HG03045 (cell line): ENCODE data around the gene NEUROD6.
A peak's percentile ranks its signal among the peaks of the same experiment; 100 is the strongest.

Experiments
- ATAC-seq: cut with Tn5 transposase; IDR thresholded peaks from one replicate; pipeline ENCODE4 v1.9.1; 2021; ENCODE audit warnings: mild to moderate bottlenecking, moderate library complexity; ENCODE audit not compliant: unreplicated experiment

The NEUROD6 gene

DNA sequence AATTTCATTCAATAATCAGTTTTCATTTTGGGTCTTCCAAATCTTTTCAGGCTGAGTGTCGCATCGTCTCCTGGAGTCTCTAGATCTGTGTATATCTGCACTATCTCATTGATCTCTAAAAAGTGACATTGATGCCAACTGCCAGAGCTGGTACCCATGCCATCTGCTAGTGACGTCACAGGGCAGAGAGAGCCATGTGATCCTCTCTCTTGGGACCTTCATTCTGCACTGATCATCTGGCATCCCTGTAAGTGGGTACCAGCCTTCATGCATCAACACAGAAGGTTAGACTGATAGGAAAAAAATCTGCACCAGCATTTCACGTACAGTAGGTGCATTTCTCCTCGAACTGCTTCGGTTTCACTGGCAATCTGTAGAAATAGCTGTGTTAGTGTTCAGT lies at the start of gene NEUROD6:
Gene NEUROD6 (minus strand): TSS at position 124 of the 400 bp plus-strand sequence. CDS start 1,458 bp downstream, outside the sequence.
- ATAC-seq = no peak

DNA sequence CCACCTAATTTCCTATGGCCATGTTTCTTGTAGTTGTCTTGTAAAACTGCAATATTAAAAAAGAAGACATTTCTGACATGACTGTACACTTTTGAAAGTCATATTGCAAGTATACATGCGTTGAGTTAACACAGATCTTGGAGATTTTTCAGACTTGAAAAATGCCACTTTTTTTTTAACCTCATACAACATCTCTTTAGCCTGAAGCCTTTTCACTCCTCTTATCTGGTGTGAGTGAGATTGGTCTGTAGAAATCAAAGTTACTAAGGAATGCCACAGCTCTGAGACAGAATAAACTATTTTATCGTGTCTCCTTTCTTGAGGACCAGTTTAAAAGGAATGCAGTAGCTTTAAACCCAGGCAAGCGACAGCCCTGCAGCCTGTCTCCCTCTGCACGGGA lies 43.9 kb upstream of the NEUROD6 start:
- no peak for ATAC-seq

DNA sequence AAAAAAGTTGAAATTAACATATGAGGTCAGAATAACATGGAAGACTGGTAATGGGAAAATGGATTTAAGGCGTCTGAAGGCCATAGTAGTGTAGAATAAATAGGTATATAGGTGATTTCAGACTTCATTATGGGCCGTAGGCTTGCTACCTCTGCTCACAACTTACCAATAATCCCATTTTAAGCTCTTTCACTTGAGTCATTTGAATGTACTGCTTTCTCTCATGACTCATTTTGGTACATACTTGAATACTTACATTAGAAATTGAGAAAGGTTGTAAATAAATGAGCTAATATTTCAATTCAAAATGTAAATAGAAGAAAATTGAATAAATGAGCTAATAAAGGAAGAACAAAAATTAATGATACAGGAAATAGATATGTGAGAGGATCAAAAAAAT lies 42.2 kb upstream of the NEUROD6 start:
- ATAC-seq = no peak

DNA sequence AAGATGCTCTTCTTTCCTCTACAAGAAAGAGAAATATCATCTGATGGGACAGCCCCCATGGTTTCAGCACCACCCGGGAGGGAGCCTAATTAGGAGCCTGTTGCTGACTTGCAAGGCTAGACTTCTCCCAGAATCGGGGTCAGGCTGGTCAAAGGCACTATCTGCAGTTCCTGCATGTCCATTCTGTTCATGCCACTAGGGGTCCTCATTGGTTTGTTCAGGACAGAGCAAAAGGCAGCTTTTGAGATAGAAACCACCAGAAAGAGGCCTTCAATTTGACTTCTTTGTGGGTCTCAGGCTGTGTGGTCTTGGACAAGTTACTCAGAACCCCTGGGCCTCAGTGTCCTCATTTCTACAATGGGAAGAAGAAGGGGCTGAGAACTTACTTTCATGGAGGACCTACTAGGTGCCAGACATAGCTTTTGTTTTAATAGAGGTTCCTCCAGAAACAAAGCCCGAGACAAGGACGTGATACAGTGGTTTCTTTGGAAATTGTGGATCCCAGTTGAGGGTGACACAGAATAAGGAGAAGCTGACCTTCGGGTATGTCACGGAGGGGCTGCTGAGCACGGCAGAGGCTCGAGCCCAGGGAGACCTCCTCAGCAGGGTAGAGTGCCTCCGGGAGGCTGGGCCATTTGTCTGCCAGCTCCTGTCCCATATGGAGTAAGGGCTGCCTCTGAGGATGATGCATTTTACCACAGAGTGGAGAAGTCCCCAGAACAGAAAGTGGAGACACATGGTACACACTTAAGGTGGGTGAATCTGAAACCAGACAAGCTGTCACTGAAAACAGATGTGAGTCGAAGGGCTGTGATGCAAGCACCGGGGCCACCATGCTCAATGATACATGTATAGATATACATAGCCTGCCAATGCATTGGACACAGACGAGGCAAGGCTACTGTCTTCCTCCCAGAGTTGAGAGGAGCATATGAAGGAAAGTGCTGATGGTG lies 33.1 kb upstream of the NEUROD6 start:
- peak; percentile 78 for ATAC-seq

DNA sequence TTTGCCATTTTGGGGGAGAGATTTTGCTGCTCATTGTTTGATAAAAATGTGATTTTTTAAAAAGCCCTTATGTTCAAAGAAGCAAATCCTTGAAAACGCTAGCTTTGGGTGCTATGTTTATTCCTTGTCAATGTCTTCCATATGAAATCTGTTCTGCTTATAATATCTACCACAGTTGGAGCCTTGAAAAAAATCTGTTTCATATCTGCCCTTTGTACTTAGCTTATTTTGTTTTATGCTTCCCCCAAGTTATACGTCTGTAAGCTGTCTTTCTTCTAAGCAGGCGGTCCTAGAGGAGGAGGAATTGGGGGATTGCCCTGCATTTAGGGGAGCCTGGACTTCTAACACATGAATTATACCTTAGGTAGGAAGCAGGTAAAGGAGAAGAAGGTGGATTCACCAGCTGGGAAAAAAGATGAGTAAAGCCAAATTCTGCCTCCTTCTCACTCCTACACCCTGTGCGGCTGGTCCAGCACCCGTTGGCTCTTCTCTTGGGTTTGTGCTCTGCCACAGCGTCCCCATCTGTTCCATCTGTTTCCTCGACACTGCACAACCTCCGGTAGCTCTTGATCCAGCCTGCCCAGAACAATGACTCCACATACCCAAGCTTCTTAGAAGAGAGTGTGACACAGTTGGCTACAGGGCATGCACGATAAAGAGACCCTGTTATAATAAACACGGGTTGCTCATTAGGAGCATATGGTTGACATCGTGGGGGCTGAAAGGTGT lies 31.9 kb upstream of the NEUROD6 start:
- no peak for ATAC-seq

DNA sequence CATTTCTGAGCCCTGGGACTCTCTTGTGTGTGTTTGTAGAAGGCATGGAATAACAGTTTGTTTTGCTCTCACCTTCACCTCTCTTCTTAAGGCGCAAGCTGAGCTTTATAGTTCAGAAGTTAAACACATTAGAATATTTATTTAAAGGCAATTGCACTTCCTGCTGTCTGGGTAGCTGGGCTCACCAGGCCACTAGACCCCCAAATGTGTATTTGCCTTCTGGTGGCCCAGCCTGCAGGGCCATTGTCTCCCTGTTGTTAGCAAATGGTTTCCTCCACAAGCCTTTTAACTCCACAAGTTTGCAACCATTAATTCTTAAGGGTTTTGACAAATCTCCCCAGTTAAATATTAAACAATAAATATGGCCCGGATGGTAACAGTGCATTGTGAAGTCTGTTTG lies 31.1 kb upstream of the NEUROD6 start:
- no peak for ATAC-seq

DNA sequence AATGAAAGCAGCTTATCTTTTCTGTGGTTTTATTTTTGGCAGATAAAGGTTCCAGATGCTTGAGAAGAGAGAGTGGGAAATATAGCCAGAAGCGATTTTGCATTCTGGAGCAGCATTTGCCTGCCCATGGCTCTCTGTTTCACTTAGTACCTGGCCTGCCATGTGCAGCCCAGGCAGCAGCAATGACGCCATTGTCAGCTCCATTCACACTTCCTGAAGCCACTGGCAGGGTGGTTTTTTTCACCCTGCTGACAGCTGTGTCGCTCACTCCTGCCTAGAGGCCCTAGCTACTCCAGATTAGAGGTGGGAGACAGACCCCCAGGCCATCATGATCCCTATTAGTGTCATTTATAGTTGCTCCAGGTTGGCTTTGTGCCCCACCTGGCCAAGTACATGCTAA lies 30.1 kb upstream of the NEUROD6 start:
- no peak for ATAC-seq

DNA sequence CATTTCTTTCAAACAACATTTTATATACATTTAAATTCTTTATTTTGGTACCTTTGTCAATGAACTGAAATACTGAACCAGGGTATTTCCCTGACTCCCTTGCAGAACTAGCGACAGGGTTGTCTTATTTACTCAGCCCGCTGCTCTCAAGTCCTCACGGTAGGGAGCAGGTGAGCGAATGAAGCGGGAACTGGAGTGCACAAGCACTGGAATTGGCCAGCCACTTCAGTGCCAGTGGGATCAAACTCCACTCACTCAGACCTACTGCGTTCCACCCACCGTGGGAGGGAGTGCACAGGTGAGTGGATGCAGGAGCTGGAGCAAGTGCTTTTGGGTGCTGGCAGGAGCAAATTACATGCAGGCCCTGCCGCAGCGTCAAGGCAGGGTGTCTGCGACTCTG lies 28.1 kb upstream of the NEUROD6 start:
- no peak for ATAC-seq

DNA sequence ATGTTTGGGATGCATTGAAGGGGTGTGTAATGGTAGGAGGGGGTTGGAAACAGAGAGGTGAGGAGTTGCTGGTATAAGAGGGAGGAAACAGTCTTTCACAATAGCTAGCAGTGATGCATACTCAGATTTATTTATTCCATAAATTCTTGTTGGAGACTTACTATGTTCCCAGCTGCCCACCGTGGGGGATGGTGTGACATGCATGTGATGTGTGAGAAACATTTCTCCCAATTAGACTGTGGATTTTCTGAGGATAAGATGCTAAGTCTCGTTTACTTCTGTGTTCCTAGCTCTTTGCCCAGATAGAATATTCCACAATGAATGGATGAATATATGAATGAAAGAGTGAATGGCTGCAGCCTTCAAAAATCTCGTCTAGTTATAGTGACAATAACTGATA lies 23.0 kb upstream of the NEUROD6 start:
- no peak for ATAC-seq

DNA sequence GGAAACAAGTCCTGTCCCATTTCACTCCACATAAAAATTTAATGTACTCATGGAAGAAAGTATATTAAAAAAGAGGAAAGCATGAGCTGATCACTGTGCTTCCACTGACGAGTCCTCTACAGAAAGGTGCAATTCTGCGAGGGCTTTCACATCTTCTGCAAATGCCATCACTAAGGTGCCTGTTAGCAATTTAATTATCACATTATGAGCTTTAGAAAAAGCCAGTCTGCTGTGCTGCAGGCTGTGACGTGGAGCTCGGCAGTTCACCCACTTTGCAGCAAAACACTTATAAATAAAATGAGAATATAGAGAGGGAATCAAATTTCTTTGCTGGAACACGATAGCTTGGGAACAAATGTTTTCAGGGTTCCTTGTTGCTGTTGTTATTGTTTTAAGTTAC lies 22.5 kb upstream of the NEUROD6 start:
- no peak for ATAC-seq

DNA sequence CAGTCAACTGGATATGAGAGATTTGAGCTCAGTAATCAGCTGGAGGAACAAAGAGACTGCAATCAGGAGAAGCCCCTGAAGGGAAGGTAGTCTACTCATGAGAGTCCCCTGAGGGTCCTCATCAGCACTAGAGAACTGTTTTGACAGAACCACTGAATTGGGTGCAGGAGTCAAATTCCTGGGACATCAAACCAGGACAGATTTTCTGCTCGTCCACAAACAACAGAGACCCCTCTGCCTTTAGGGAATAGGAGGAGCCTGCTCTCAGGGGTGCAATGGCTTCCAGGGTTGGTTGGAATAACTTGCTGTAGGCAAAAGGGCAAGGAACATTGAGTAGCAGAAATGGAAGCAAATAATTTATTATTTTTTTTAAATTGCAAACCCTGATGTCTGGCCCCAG lies 21.9 kb upstream of the NEUROD6 start:
- ATAC-seq = no peak

DNA sequence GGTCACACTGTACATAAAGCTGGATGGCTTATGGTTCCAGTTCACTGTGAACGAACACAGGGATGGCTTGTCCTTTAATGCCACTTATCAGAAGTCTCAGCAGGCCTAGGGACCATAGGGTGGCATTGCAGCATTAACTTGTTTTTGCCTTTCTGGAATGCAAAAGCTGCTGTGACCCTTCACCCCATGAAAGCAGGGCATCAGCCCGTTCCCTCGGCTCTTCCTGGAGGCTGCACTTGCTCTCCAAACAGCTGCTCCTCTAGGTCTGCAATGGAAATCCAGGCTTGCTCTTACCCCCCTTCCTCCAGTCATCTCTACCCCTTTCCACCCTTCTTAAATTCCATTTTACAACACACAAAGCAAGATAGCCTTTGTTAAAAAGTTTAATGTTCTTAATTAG lies 17.9 kb upstream of the NEUROD6 start:
- ATAC-seq = no peak

DNA sequence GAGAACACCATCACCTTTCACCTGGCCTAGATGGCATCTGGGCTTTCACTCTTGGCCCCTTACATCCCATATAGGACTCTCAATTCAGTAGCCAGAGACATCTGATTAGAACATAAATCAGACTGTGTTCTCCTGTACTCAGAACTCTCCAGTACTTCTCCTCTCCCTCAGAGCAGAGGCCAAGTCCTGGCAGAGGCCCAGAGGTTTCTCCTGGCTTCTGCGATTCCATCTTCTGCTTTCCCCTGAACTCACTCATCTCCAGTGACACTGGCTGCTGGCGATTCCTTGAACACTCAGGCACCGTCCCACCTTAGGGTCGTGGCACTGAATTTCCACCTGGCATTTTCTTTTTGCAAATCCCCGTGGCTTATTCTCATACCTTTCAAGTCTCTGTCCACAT lies 4.9 kb upstream of the NEUROD6 start:
- ATAC-seq = no peak

DNA sequence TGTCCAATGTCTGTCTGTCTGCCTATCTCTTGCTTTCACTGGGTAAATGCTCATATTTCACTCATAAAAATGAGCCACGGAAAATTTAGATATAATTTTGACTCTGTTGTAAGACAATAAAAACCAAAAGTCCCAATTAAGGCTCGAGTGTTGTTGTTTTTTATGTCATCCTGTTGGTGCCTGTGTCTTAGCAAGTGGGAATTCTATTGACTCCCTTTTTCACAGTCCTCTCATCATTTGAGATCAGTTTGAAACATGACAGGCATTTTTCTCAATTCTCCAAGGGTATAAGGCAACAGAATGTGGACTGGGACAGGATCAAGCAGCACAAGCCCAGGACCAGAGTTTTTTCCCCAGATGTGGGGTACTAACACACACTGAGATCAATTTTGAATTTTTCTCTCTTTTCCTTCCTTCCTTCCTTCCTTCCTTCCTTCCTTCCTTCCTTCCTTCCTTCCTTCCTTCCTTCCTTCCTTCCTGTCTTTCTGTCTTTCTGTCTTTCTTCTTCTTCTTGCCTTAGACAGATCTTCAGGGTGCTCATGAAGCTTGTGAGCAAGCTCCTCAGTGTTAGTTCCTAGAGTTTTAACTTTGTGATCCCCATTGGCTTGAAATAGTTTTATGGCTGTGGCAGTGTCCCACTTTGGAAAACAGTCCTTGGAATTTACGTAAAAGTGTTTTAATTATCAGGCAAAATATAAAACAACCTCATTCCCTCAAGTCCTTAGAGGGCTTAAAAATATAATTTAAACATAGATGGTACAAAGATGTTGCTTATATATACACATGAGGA lies 3.2 kb upstream of the NEUROD6 start:
- no peak for ATAC-seq

DNA sequence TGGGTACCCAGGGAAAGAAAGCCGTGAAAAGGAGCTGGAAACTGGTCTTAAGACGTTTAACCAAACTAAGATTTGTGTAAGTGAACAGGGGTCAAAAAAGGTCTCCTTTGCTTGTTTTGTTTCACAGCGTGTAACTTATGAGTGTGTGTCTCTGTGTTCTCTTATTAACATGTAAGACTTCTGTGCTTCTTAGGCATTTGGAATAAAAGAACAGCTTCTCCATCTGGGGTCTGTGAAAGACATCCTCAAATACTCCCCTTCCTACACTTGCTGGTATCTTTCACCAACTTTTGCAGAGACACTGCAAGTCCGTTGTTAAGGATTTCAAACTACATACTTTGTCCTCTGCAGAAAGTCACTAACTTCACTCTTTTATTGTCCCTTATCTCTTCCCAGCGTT lies 615 bp upstream of the NEUROD6 start:
- no peak for ATAC-seq

DNA sequence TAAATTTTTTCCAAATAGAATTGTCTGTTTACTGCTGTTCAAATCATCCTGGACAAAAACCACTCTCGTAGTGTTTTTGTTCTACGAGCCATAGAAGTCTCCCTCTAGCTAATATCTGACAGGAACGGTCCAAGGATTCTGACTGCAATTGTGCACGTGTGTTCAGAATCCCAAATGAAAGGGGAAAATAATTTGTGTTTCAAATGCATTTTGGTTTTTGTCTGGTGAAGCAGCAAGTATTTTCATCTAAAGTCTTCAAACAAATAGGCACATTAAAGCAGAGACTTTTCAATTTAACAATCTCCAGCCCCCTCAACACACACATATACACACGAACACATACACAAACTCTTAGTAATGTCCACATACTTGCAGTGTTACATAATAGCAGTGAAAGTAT lies 475 bp downstream of the NEUROD6 start:
- no peak for ATAC-seq

DNA sequence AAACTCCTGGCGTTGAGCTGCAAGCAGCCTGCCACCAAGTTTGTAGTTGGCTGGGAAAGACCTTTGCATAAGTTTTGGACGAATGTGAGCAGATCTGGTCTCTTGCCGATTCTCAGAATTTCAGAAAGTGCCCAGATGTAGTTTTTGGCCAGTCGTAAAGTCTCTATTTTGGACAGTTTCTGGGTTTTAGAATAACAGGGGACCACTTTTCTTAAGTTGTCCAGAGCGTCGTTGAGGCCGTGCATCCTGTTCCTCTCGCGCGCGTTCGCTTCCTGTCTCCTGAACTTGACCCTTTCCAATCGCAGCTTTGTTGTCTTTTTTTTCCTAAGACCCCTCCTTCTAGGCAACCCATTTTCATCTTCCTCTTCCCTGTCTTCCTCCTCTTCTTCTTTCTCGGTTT lies 1.8 kb downstream of the NEUROD6 start:
- no peak for ATAC-seq

DNA sequence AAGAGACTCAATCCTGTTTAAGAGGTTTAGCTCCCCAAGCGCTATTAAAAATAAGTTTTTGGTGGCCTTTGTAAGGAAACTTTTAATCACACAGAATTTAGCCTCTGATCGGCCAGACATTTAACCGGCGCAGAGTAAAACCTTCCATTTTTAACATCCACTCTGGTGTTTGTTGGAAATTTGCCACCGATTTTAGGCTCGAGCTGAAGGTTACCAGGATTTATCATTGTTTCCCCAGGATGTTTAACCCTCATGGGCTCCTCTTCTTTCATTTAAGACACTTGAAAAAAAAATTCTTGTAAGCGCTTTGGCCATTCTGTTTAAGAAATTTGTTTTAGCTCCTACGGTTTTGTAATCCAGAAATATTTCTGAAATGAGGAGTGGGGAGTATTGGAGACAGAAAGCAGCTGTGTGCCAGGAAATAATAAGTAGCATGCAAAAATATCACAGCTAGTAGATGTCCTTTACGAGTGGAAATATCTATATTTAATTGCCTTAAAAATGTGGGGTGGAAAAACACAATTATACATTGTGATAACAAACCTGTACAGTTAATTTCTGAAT lies 3.4 kb downstream of the NEUROD6 start:
- ATAC-seq = no peak

DNA sequence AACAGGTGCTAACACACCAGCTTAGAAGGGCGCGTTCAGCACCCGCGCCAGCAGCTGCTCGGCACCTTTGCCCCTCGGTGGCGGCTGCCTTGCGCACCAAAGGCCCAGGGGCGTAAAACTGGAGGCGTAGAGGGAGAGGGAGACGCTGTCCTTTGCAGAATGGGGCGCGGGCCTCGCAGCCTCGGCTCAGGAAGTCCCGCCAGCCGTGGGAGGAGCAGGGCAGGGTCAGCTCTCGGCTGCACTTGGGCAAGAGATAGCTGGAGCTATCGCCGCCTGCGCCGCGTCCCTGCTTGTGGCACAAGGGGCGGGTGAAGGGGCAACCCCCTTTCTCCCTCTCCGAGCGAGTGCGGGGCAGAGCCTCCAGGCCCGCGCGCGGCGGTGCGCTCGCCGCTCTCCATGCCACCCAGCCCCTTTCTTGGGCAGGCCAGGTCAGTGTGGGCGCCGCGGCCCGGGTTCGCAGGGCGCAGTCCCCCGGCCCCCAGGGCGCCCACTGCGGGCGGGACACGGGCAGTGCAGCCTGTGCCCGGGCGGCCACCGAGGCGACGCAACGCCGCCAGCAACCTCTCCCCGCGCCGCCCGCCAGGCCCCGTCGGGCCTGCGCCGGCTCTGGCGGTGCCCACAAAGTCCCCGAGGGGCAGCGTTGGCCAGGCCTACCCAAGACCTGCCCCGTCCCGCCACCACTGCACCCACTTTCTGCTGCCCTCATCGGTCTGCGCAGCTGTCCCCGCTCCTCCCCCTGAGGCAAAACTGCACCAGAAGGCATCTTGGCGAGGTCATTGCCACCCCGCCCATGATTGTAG lies 4.1 kb downstream of the NEUROD6 start:
- no peak for ATAC-seq

DNA sequence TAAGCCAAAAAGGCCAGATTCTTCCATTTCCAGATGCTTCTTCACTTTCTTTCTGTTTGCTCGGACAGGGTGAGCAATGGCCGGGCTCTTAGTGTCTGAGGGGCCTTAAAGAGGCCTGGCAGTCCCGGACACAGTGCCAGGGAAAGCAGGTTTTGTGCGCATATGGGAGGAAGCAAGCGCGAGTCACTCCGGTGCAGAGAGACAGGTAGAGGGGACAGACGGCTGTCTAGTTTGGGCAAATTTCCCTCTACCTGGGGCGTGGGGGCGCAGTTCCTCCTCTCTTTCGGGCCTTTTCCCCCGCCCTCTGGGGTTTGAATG lies 4.7 kb downstream of the NEUROD6 start:
- ATAC-seq = no peak
